SK-N-SH (cell line): ENCODE data around the gene DRAP1. TPM values are rescaled to one million over a fixed set of nuclear protein-coding genes. Genes with fewer than 3 reads are reported as not detected.

Experiments used
- CTCF ChIA-PET: fragments of 300-600, 350-600 bp; formaldehyde crosslinking; extraction: SDS; loops from one replicate; lab custom pipeline; 2021; lab: Yijun Ruan, JAX
- POLR2A ChIA-PET: fragments of 350-600 bp; sonication (Branson Sonifier 250); formaldehyde crosslinking; extraction: SDS; loops from one replicate; lab custom pipeline; 2020; ENCODE audit warnings: antibody characterized with exemption, inconsistent platforms; lab: Yijun Ruan, JAX
- DNase-seq: peaks from one replicate; pipeline ENCODE4 v3.0.0; 2012
- H2AFZ ChIP-seq: fragments of 200-600 bp; sonication (generic); 2 replicates; pipeline ENCODE4 v1.8.1; 2016; ENCODE audit warnings: antibody characterized with exemption, mild to moderate bottlenecking, low read depth
- H3F3A ChIP-seq: fragments of 200-600 bp; sonication (generic); replicated peaks from 2 replicates; pipeline ENCODE3; 2016; ENCODE audit warnings: antibody characterized with exemption, mild to moderate bottlenecking; ENCODE audit not compliant: insufficient read depth
- H3K27ac ChIP-seq, 2 experiments: fragments of 200-500 bp in 1 of 2; fragments of 200-600 bp in 1 of 2; sonication (Bioruptor generic) in 1 of 2; sonication (generic), shearing (Covaris generic) in 1 of 2; 2 replicates each; pipeline versions ENCODE4 v1.5.1 to v1.6.1; 2014 to 2016; ENCODE audit warnings: low read depth in 2 of 2, inconsistent platforms in 1 of 2, low read length in 1 of 2, mild to moderate bottlenecking in 1 of 2, mixed read lengths in 1 of 2
- H3K27me3 ChIP-seq: fragments of 200-600 bp; sonication (generic), shearing (Covaris generic); 2 replicates; pipeline ENCODE4 v1.6.1; 2016; ENCODE audit warnings: mixed run types; ENCODE audit not compliant: insufficient read depth
- H3K36me3 ChIP-seq, 2 experiments: fragments of 200-500 bp in 1 of 2; fragments of 200-600 bp in 1 of 2; sonication (Bioruptor generic) in 1 of 2; sonication (generic) in 1 of 2; replicated peaks in 1 of 2; 2 replicates each; pipeline versions ENCODE3 to v1.5.1; 2014 to 2016; ENCODE audit warnings: low read length in 1 of 2, mild to moderate bottlenecking in 1 of 2; ENCODE audit not compliant: insufficient read depth in 2 of 2, control insufficient read depth in 1 of 2
- H3K4me1 ChIP-seq, 2 experiments: fragments of 200-500 bp in 1 of 2; fragments of 200-600 bp in 1 of 2; sonication (Bioruptor generic) in 1 of 2; sonication (generic), shearing (Covaris generic) in 1 of 2; 2 replicates each; pipeline versions ENCODE4 v1.5.1 to v1.6.1; 2014 to 2016; ENCODE audit warnings: low read depth in 1 of 2, low read length in 1 of 2, mixed run types in 1 of 2; ENCODE audit not compliant: insufficient read depth in 2 of 2, control insufficient read depth in 1 of 2
- H3K4me2 ChIP-seq: fragments of 200-600 bp; sonication (generic), shearing (Covaris generic); 2 replicates; pipeline ENCODE4 v1.6.1; 2017; ENCODE audit warnings: mixed run types
- H3K4me3 ChIP-seq, 2 experiments: fragments of 200-500 bp in 1 of 2; fragments of 200-600 bp in 1 of 2; sonication (Bioruptor generic) in 1 of 2; sonication (generic), shearing (Covaris generic) in 1 of 2; 2 replicates each; pipeline versions ENCODE4 v1.5.1 to v1.8.1; 2014 to 2016; ENCODE audit warnings: low read depth in 2 of 2, inconsistent platforms in 1 of 2, low read length in 1 of 2, mild to moderate bottlenecking in 1 of 2, mixed read lengths in 1 of 2, moderate library complexity in 1 of 2
- H3K79me2 ChIP-seq: fragments of 200-600 bp; sonication (generic); 2 replicates; pipeline ENCODE4 v1.8.1; 2017; ENCODE audit warnings: mild to moderate bottlenecking; ENCODE audit not compliant: insufficient read depth
- H3K9ac ChIP-seq: fragments of 200-600 bp; sonication (generic); 2 replicates; pipeline ENCODE4 v1.6.1; 2017; ENCODE audit warnings: mixed run types
- H3K9me2 ChIP-seq: fragments of 200-600 bp; sonication (generic); 2 replicates; pipeline ENCODE4 v1.6.1; 2017; ENCODE audit warnings: mixed run types
- H3K9me3 ChIP-seq: fragments of 200-600 bp; sonication (generic); 2 replicates; pipeline ENCODE4 v1.6.1; 2017; ENCODE audit warnings: mixed run types, mild to moderate bottlenecking, moderate library complexity
- H4K20me1 ChIP-seq: fragments of 200-600 bp; sonication (generic); 2 replicates; pipeline ENCODE4 v1.6.1; 2017; ENCODE audit warnings: mild to moderate bottlenecking, mixed run types; ENCODE audit not compliant: insufficient read depth
- CHD2 ChIP-seq: fragments of 150-350 bp; IDR thresholded peaks from 2 replicates; pipeline ENCODE4 v1.6.1; 2018; ENCODE audit warnings: low read length; ENCODE audit not compliant: partially characterized antibody
- FOXM1 ChIP-seq: IDR thresholded peaks from 2 replicates; pipeline ENCODE4 v1.4.0; 2012; ENCODE audit warnings: low read depth, mild to moderate bottlenecking
- GATA2 ChIP-seq: sonication (generic); formaldehyde crosslinking; IDR thresholded peaks from 2 replicates; pipeline ENCODE4 v1.5.0; 2020; ENCODE audit warnings: mild to moderate bottlenecking, missing genetic modification reagents
- IRF3 ChIP-seq: fragments of 150-350 bp; IDR thresholded peaks from 2 replicates; pipeline ENCODE4 v1.6.1; 2016; ENCODE audit warnings: mild to moderate bottlenecking, low read depth, low read length
- JUND ChIP-seq: IDR thresholded peaks from 2 replicates; pipeline ENCODE4 v1.4.0; 2012
- MEF2A ChIP-seq: IDR thresholded peaks from 2 replicates; pipeline ENCODE4 v1.4.0; 2012; ENCODE audit warnings: low read depth, borderline replicate concordance
- NFIC ChIP-seq: IDR thresholded peaks from 2 replicates; pipeline ENCODE4 v1.4.0; 2012; ENCODE audit warnings: borderline replicate concordance
- PBX3 ChIP-seq: IDR thresholded peaks from 2 replicates; pipeline ENCODE4; 2012
- RCOR1 ChIP-seq: fragments of 150-350 bp; IDR thresholded peaks from 2 replicates; pipeline ENCODE4 v1.6.1; 2017; ENCODE audit warnings: antibody characterized with exemption, low read length
- RFX5 ChIP-seq: IDR thresholded peaks from 2 replicates; pipeline ENCODE4 v1.6.1; 2012; ENCODE audit warnings: mild to moderate bottlenecking, improper control_type of control experiment, low read length
- TAF1 ChIP-seq: IDR thresholded peaks from 2 replicates; pipeline ENCODE4 v1.6.1; 2012; ENCODE audit warnings: low read depth, mild to moderate bottlenecking, low read length, moderate library complexity, borderline replicate concordance
- TEAD4 ChIP-seq: IDR thresholded peaks from 2 replicates; pipeline ENCODE4 v1.4.0; 2012; ENCODE audit warnings: mild to moderate bottlenecking, borderline replicate concordance; ENCODE audit not compliant: insufficient read depth
- USF2 ChIP-seq: fragments of 150-350 bp; IDR thresholded peaks from 2 replicates; pipeline ENCODE4 v1.6.1; 2017; ENCODE audit warnings: antibody characterized with exemption, low read length, low read depth, borderline replicate concordance
- YY1 ChIP-seq: IDR thresholded peaks from 2 replicates; pipeline ENCODE4 v1.4.0; 2012; ENCODE audit warnings: low read depth, mild to moderate bottlenecking
- WGBS: methylation state at CpG from one replicate; pipeline ENCODE4 v1.1.6; 2017; ENCODE audit warnings: low lambda C conversion rate; 5-methylcytosine and 5-hydroxymethylcytosine counted together
- polyA plus RNA-seq, 3 experiments: library from polyadenylated mRNA; depleted of rRNA; stranded (reverse); fragments of >200 nt; gene quantifications; 2 replicates each; pipeline ENCODE4 v1.2.3, GENCODE V29; 2012
- TF ChIP-seq, protein P1 (sequence below): IDR thresholded peaks from 2 replicates; pipeline ENCODE4 v1.4.0; 2012; ENCODE audit warnings: low read depth
- TF ChIP-seq, protein P2 (sequence below): IDR thresholded peaks from 2 replicates; pipeline ENCODE4 v1.6.1; 2012; ENCODE audit warnings: mild to moderate bottlenecking, low read depth, low read length, moderate library complexity

DRAP1 gene
- polyA plus RNA-seq, 1 of the 3 experiments (the other 2 are of a cell fraction) = 464 TPM

DNA sequence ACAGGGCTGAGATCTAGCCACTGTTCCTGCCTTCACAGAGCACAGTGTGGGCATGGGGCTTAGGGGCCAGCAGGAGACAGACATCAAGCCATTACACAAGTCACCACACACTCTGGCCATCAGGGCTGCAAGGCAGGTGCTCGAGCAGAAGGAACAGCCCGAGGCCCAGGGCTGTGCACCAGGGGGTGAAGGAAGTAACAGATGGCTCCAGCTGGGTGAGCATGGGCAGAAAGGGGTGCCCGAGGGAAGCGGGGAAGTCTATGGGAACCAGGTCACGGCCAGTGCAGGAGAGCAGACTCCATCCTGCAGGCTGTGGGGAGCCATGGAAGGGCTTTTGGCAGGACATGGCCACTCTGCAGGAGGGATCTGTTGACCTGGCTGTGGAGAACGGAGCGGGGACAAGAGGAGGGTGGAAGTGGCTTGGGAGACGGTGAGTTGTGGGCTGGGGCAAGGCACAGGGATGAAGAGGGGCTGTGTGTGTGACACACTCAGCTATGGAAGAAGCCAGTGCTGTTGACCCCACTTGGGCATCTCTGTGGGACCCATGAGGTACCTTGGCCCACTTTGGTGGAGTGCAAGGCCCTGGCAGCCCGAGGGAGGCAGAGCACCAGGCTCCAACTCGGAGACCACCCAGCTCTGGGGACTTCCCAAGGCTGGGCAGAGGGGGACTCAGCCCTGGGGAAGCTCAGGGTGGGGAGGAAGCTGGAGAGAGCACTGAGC, 4.0 kb upstream of the DRAP1 start:
- peaks cover 28 to 60% of the 10 kb centered on the region in 2 experiments; a peak in 3 of 4 replicates for H3K4me1 ChIP-seq
- TF ChIP-seq FOXM1 (no peak), JUND (no peak), PBX3 (no peak), YY1 (peak; percentile 4; the same call in 1 of the 2 replicates)
- peak overlapping the region; percentile 96 for H3K4me2 ChIP-seq
- H3K27ac ChIP-seq = peak overlapping the region; percentile 84 to 97; a peak in 3 of 4 replicates
- H3K9me2 ChIP-seq = no peaks in the 10 kb centered on the region
- H3F3A ChIP-seq = peaks cover 27% of the 10 kb centered on the region
- no peak overlapping the region for H3K4me3 ChIP-seq
- WGBS = 32% methylated on average over 8 of the region's 10 CpGs
- no peak for DNase-seq
- POLR2A ChIA-PET = interaction anchor here (0.7 kb wide), 2 partner anchors 56 to 544 kb away, joined by 5 read pairs; no protein-coding TSS in a partner anchor
- no peaks in the 10 kb centered on the region for H4K20me1 ChIP-seq
- H3K36me3 ChIP-seq = peaks cover 0 to 2% of the 10 kb centered on the region in 2 experiments
- peaks cover 66% of the 10 kb centered on the region for H3K79me2 ChIP-seq
- H2AFZ ChIP-seq = no peak overlapping the region
- H3K9ac ChIP-seq = peak overlapping the region; percentile 59
- no peaks in the 10 kb centered on the region for H3K9me3 ChIP-seq
- H3K27me3 ChIP-seq = no peaks in the 10 kb centered on the region
- CTCF ChIA-PET = interaction anchor here (1.1 to 2.1 kb wide), 4 partner anchors 23 to 49 kb away, joined by 3 to 11 read pairs (median 6); partner anchors contain the start of gene FIBP

DNA sequence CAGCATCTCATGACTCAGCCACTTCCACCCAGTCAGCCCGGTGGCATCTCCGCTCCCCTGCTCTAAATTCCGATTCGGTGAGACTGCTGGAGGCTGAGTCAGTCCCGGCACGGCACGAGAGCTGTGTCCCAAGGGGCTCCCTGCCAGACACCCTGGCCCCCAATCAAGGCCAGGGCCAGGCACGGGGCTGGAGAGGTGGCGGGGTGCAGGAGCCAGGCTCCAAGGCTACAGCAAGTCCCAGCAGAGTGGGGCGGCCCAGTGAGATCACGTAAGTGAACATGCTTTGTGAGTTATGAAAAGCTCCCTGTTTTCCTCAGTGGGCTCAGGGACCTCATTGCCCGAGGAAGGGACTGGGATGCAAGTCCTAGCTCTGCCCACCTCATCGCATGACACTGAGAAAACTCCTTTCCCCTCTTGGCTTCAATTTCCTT, 3.4 kb upstream of the DRAP1 start:
- DNase-seq = no peak
- H3K27ac ChIP-seq = peak overlapping the region; percentile 84 to 97; a peak in 3 of 4 replicates
- H3F3A ChIP-seq = peaks cover 24% of the 10 kb centered on the region
- H3K4me3 ChIP-seq = peak overlapping the region in 1 of 2 experiments; percentile 28; a peak in 2 of 4 replicates
- peaks cover 0 to 4% of the 10 kb centered on the region in 2 experiments for H3K36me3 ChIP-seq
- no peaks in the 10 kb centered on the region for H3K9me3 ChIP-seq
- H2AFZ ChIP-seq = no peak overlapping the region
- peaks cover 72% of the 10 kb centered on the region for H3K79me2 ChIP-seq
- peaks cover 34 to 66% of the 10 kb centered on the region in 2 experiments; a peak in 3 of 4 replicates for H3K4me1 ChIP-seq
- ChIA-PET CTCF (interaction anchor here (1.3 to 3.3 kb wide), 3 partner anchors 27 to 50 kb away, joined by 3 to 24 read pairs (median 7); partner anchors contain the start of gene FIBP), POLR2A (no interaction called here)
- peak overlapping the region; percentile 99; the same call in 1 of the 2 replicates for H3K9ac ChIP-seq
- H3K27me3 ChIP-seq = no peaks in the 10 kb centered on the region
- 0% methylated on average over 3 of the region's 13 CpGs for WGBS
- H4K20me1 ChIP-seq = 0 out of 2 replicates have a peak, but pooled peaks cover 3% of the 10 kb centered on the region
- H3K9me2 ChIP-seq = no peaks in the 10 kb centered on the region
- H3K4me2 ChIP-seq = peak overlapping the region; percentile 96
- TF ChIP-seq TAF1 = peak; percentile 64; the same call in 1 of the 2 replicates
- peak; percentile 99 for TF ChIP-seq TEAD4
- no peak for TF ChIP-seq CHD2
- no peak for TF ChIP-seq IRF3
- TF ChIP-seq, protein P1, sequence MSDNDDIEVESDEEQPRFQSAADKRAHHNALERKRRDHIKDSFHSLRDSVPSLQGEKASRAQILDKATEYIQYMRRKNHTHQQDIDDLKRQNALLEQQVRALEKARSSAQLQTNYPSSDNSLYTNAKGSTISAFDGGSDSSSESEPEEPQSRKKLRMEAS = peak; percentile 87
- TF ChIP-seq USF2 = no peak
- TF ChIP-seq, protein P2, sequence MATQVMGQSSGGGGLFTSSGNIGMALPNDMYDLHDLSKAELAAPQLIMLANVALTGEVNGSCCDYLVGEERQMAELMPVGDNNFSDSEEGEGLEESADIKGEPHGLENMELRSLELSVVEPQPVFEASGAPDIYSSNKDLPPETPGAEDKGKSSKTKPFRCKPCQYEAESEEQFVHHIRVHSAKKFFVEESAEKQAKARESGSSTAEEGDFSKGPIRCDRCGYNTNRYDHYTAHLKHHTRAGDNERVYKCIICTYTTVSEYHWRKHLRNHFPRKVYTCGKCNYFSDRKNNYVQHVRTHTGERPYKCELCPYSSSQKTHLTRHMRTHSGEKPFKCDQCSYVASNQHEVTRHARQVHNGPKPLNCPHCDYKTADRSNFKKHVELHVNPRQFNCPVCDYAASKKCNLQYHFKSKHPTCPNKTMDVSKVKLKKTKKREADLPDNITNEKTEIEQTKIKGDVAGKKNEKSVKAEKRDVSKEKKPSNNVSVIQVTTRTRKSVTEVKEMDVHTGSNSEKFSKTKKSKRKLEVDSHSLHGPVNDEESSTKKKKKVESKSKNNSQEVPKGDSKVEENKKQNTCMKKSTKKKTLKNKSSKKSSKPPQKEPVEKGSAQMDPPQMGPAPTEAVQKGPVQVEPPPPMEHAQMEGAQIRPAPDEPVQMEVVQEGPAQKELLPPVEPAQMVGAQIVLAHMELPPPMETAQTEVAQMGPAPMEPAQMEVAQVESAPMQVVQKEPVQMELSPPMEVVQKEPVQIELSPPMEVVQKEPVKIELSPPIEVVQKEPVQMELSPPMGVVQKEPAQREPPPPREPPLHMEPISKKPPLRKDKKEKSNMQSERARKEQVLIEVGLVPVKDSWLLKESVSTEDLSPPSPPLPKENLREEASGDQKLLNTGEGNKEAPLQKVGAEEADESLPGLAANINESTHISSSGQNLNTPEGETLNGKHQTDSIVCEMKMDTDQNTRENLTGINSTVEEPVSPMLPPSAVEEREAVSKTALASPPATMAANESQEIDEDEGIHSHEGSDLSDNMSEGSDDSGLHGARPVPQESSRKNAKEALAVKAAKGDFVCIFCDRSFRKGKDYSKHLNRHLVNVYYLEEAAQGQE = peak; percentile 62; the same call in 1 of the 2 replicates
- TF ChIP-seq GATA2 (CRISPR knock-in tag) = no peak
- no peak; the same call in 1 of the 2 replicates for TF ChIP-seq YY1
- TF ChIP-seq JUND = peak; percentile 100
- TF ChIP-seq RFX5 = no peak
- peak; percentile 95 for TF ChIP-seq NFIC
- no peak for TF ChIP-seq RCOR1
- TF ChIP-seq MEF2A = no peak; the same call in 1 of the 2 replicates
